ENCODE measurements around the gene ANGPT4.

The ANGPT4 gene

GRCh38 chr20:841568-842546 is 74.3 kb downstream of the ANGPT4 start:
- DNase-seq (ENCODE audit: low read depth) = peak; percentile 52
- TF ChIP-seq CTCF (IDR thresholded peaks at IDR 0.05; ENCODE audit: control insufficient read depth, extremely low read depth, insufficient read depth) = no peak
- peak overlapping the region; percentile 92 for H3K4me3 ChIP-seq (ENCODE audit: low read depth, low read length)

GRCh38 chr20:840858-841567 is 75.1 kb downstream of the ANGPT4 start:
- no peak for DNase-seq (ENCODE audit: low read depth)
- peak overlapping the region; percentile 92 for H3K4me3 ChIP-seq (ENCODE audit: low read depth, low read length)
- no peak for TF ChIP-seq CTCF (IDR thresholded peaks at IDR 0.05; ENCODE audit: control insufficient read depth, extremely low read depth, insufficient read depth)

- TF ChIP-seq CTCF (IDR thresholded peaks at IDR 0.05; ENCODE audit: control insufficient read depth, extremely low read depth, insufficient read depth) = no peak
- H3K4me3 ChIP-seq (ENCODE audit: low read depth, low read length) = peak overlapping the region; percentile 92
These were observed 75.7 kb downstream of the ANGPT4 start for GRCh38 chr20:840503-840857.

GRCh38 chr20:839626-840025 is 76.5 kb downstream of the ANGPT4 start:
- TF ChIP-seq CTCF (IDR thresholded peaks at IDR 0.05; ENCODE audit: control insufficient read depth, extremely low read depth, insufficient read depth) = no peak
- no peak overlapping the region for H3K4me3 ChIP-seq (ENCODE audit: low read depth, low read length)

More at GRCh38 chr20:840503-840857, 75.7 kb downstream of the ANGPT4 start:
- no peak for DNase-seq (ENCODE audit: low read depth)

GRCh38 chr20:839015-839414 is 77.1 kb downstream of the ANGPT4 start:
- H3K4me3 ChIP-seq (ENCODE audit: low read depth, low read length) = no peak overlapping the region
- no peak for TF ChIP-seq CTCF (IDR thresholded peaks at IDR 0.05; ENCODE audit: control insufficient read depth, extremely low read depth, insufficient read depth)
- DNase-seq (ENCODE audit: low read depth) = no peak

More at GRCh38 chr20:839626-840025, 76.5 kb downstream of the ANGPT4 start:
- DNase-seq (ENCODE audit: low read depth) = no peak

GRCh38 chr20:836190-836589 is 79.9 kb downstream of the ANGPT4 start:
- DNase-seq (ENCODE audit: low read depth) = no peak
- TF ChIP-seq CTCF (IDR thresholded peaks at IDR 0.05; ENCODE audit: control insufficient read depth, extremely low read depth, insufficient read depth) = no peak
- no peak overlapping the region for H3K4me3 ChIP-seq (ENCODE audit: low read depth, low read length)
